IMR-90 (cell line): ENCODE measurements around the gene MYO1A. TPM values are rescaled to one million over a fixed set of nuclear protein-coding genes. Genes with fewer than 3 reads are reported as not detected.

Experiments used
- ATAC-seq: fragments of 200-7000 bp; cut with Tn5 transposase; 2 replicates; pipeline ENCODE4 v1.9.1; 2020; ENCODE audit warnings: low read depth, mild to moderate bottlenecking, moderate library complexity
- BruUV-seq: library from RNA; stranded (reverse); fragments of 400-500 nt; replicated peaks from 2 replicates; lab custom pipeline; 2021; lab: Mats Ljungman, UMichigan
- CTCF ChIA-PET: fragments of 300-600 bp; formaldehyde crosslinking; extraction: SDS; loops from one replicate; lab custom pipeline; 2021; ENCODE audit warnings: antibody characterized with exemption; lab: Yijun Ruan, JAX
- POLR2A ChIA-PET: fragments of 300-600 bp; sonication (Branson Sonifier 250); formaldehyde crosslinking; loops from one replicate; lab custom pipeline; 2022; ENCODE audit warnings: antibody characterized with exemption; ENCODE audit not compliant: unreplicated experiment; lab: Charles Lee
- DNase-seq: peaks from one replicate; pipeline ENCODE4 v3.0.0; 2013
- H2AFZ ChIP-seq: replicated peaks from 2 replicates; pipeline ENCODE3; 2013; ENCODE audit warnings: low read length, mild to moderate bottlenecking; ENCODE audit not compliant: poor library complexity
- H2AK5ac ChIP-seq: 2 replicates; pipeline ENCODE4 v1.6.1; 2013; ENCODE audit warnings: low read depth, low read length, inconsistent platforms
- H2AK9ac ChIP-seq: replicated peaks from 2 replicates; pipeline ENCODE3; 2013; ENCODE audit warnings: mild to moderate bottlenecking, low read depth, low read length, moderate library complexity; ENCODE audit not compliant: poor library complexity
- H2BK120ac ChIP-seq: 2 replicates; pipeline ENCODE4 v1.6.1; 2013; ENCODE audit warnings: low read depth, low read length, inconsistent platforms
- H2BK15ac ChIP-seq: 3 replicates; pipeline ENCODE4 v1.6.1; 2013; ENCODE audit warnings: low read depth, low read length, inconsistent platforms
- H2BK20ac ChIP-seq: 2 replicates; pipeline ENCODE4 v1.6.1; 2013; ENCODE audit warnings: low read depth, mild to moderate bottlenecking, inconsistent platforms, low read length, moderate library complexity
- H2BK5ac ChIP-seq: 2 replicates; pipeline ENCODE4 v1.6.1; 2013; ENCODE audit warnings: mild to moderate bottlenecking, low read depth, low read length, inconsistent platforms; ENCODE audit not compliant: poor library complexity, severe bottlenecking
- H3K14ac ChIP-seq: replicated peaks from 2 replicates; pipeline ENCODE4 v1.6.1; 2013; ENCODE audit warnings: low read depth, low read length, inconsistent platforms
- H3K18ac ChIP-seq: 2 replicates; pipeline ENCODE4 v1.6.1; 2013; ENCODE audit warnings: low read depth, low read length, control low read depth
- H3K23ac ChIP-seq: 2 replicates; pipeline ENCODE4 v1.6.1; 2013; ENCODE audit warnings: low read depth, low read length, inconsistent platforms
- H3K27ac ChIP-seq: 2 replicates; pipeline ENCODE4 v1.5.1; 2013; ENCODE audit warnings: mild to moderate bottlenecking, control low read depth, low read length; ENCODE audit not compliant: insufficient read depth
- H3K27me3 ChIP-seq: 2 replicates; pipeline ENCODE4 v1.6.1; 2013; ENCODE audit warnings: low read length; ENCODE audit not compliant: control insufficient read depth, insufficient read depth
- H3K36me3 ChIP-seq: 2 replicates; pipeline ENCODE4 v1.6.1; 2013; ENCODE audit warnings: low read length, mixed read lengths; ENCODE audit not compliant: control insufficient read depth, insufficient read depth
- H3K4ac ChIP-seq: 2 replicates; pipeline ENCODE4 v1.6.1; 2013; ENCODE audit warnings: low read depth, low read length, inconsistent platforms
- H3K4me1 ChIP-seq: 2 replicates; pipeline ENCODE4 v1.6.1; 2013; ENCODE audit warnings: low read length, mixed read lengths; ENCODE audit not compliant: control insufficient read depth, insufficient read depth
- H3K4me2 ChIP-seq: 2 replicates; pipeline ENCODE4 v1.6.1; 2013; ENCODE audit warnings: low read depth, mild to moderate bottlenecking, control low read depth, low read length, moderate library complexity
- H3K4me3 ChIP-seq: 2 replicates; pipeline ENCODE4 v1.5.1; 2013; ENCODE audit warnings: low read depth, mild to moderate bottlenecking, control low read depth, low read length, moderate library complexity; ENCODE audit not compliant: insufficient read depth
- H3K56ac ChIP-seq: 2 replicates; pipeline ENCODE4 v1.6.1; 2013; ENCODE audit warnings: low read length, inconsistent platforms; ENCODE audit not compliant: insufficient read depth; ENCODE audit errors: extremely low read depth
- H3K79me1 ChIP-seq, 2 experiments: 2 replicates each; pipeline ENCODE4 v1.6.1; 2013; ENCODE audit warnings: low read length in 2 of 2, inconsistent platforms in 1 of 2, low read depth in 1 of 2
- H3K9ac ChIP-seq: 2 replicates; pipeline ENCODE4 v1.6.1; 2013; ENCODE audit warnings: low read depth, low read length, control low read depth
- H3K9me1 ChIP-seq: 2 replicates; pipeline ENCODE4 v1.6.1; 2013; ENCODE audit warnings: low read length, inconsistent platforms; ENCODE audit not compliant: insufficient read depth
- H3K9me3 ChIP-seq: 2 replicates; pipeline ENCODE4 v1.6.1; 2013; ENCODE audit warnings: low read length; ENCODE audit not compliant: control insufficient read depth, insufficient read depth
- H4K20me1 ChIP-seq: 2 replicates; pipeline ENCODE4 v1.6.1; 2013; ENCODE audit warnings: low read length, inconsistent platforms; ENCODE audit not compliant: insufficient read depth
- H4K5ac ChIP-seq: 2 replicates; pipeline ENCODE4 v1.6.1; 2013; ENCODE audit warnings: mild to moderate bottlenecking, low read depth, low read length, control low read depth
- H4K8ac ChIP-seq, 2 experiments: 2 replicates each; pipeline ENCODE4 v1.6.1; 2013; ENCODE audit warnings: low read depth in 2 of 2, low read length in 2 of 2, control low read depth in 1 of 2, inconsistent platforms in 1 of 2
- H4K91ac ChIP-seq: 2 replicates; pipeline ENCODE4 v1.6.1; 2013; ENCODE audit warnings: low read depth, low read length, inconsistent platforms; ENCODE audit not compliant: insufficient read depth
- BHLHE40 ChIP-seq: fragments of 150-350 bp; IDR thresholded peaks from 2 replicates; pipeline ENCODE4 v1.6.1; 2016; ENCODE audit warnings: mild to moderate bottlenecking, low read depth, low read length
- CEBPB ChIP-seq: IDR thresholded peaks from 2 replicates; pipeline ENCODE4 v1.6.1; 2012; ENCODE audit warnings: low read depth, low read length, improper control_type of control experiment
- CHD1 ChIP-seq: IDR thresholded peaks from 2 replicates; pipeline ENCODE4 v1.6.1; 2012; ENCODE audit warnings: low read depth, low read length, improper control_type of control experiment
- FOS ChIP-seq: fragments of 150-350 bp; IDR thresholded peaks from 2 replicates; pipeline ENCODE4 v1.6.1; 2016; ENCODE audit warnings: low read depth, low read length
- MAFK ChIP-seq: IDR thresholded peaks from 2 replicates; pipeline ENCODE4 v1.6.1; 2012; ENCODE audit warnings: low read depth, low read length, improper control_type of control experiment
- MAZ ChIP-seq: IDR thresholded peaks from 2 replicates; pipeline ENCODE4 v1.6.1; 2012; ENCODE audit warnings: low read depth, mild to moderate bottlenecking, low read length, improper control_type of control experiment, moderate library complexity, borderline replicate concordance
- MXI1 ChIP-seq: IDR thresholded peaks from 2 replicates; pipeline ENCODE4 v1.6.1; 2012; ENCODE audit warnings: low read depth, mild to moderate bottlenecking, low read length, moderate library complexity, borderline replicate concordance
- NFE2L2 ChIP-seq: fragments of 150-350 bp; IDR thresholded peaks from 2 replicates; pipeline ENCODE4 v1.6.1; 2016; ENCODE audit warnings: low read depth, mild to moderate bottlenecking, low read length
- POLR2A ChIP-seq: IDR thresholded peaks from 2 replicates; pipeline ENCODE4 v1.6.1; 2012; ENCODE audit warnings: mild to moderate bottlenecking, low read depth, low read length
- RAD21 ChIP-seq: IDR thresholded peaks from 2 replicates; pipeline ENCODE4 v1.6.1; 2012; ENCODE audit warnings: low read length, improper control_type of control experiment
- RCOR1 ChIP-seq: IDR thresholded peaks from 2 replicates; pipeline ENCODE4 v1.6.1; 2012; ENCODE audit warnings: mild to moderate bottlenecking, low read length, improper control_type of control experiment; ENCODE audit not compliant: insufficient replicate concordance
- RFX5 ChIP-seq: IDR thresholded peaks from 2 replicates; pipeline ENCODE4 v1.8.0; 2012; ENCODE audit warnings: low read depth, mild to moderate bottlenecking, low read length, moderate library complexity
- SMC3 ChIP-seq: fragments of 150-350 bp; IDR thresholded peaks from 2 replicates; pipeline ENCODE4 v1.6.1; 2016; ENCODE audit warnings: low read depth, mild to moderate bottlenecking, antibody characterized with exemption, low read length, moderate library complexity
- WGBS, 2 experiments: methylation state at CpG; one replicate each; pipeline versions ENCODE4 v1.1.5 to v1.1.7; 2013; ENCODE audit warnings: missing lambda C conversion rate in 2 of 2; ENCODE audit not compliant: insufficient read length in 1 of 2; ENCODE audit errors: extremely low coverage in 2 of 2; 5-methylcytosine and 5-hydroxymethylcytosine counted together
- dilution Hi-C: fragments of 300-500 bp; cut with HindIII; formaldehyde crosslinking; loops from one replicate; pipeline ENCODE4 v1.14.3; 2018; ENCODE audit warnings: low sequenced_read_pairs; ENCODE audit not compliant: unreplicated experiment
- in situ Hi-C: fragments of 300-500 bp; cut with MboI; formaldehyde crosslinking; loops from 3 replicates; pipeline ENCODE4 v1.14.3; 2019; ENCODE audit warnings: low sequenced_read_pairs, inconsistent platforms, mixed read lengths
- intact Hi-C: fragments of 100-400 bp; cut with micrococcal nuclease; formaldehyde crosslinking; loops from 2 replicates; pipeline ENCODE4 v1.10.0; 2022
- polyA plus RNA-seq, 3 experiments: library from polyadenylated mRNA; depleted of rRNA; stranded (reverse); fragments of >200 nt; gene quantifications; 2 replicates each; pipeline ENCODE4 v1.2.3, GENCODE V29; 2012; ENCODE audit warnings: low replicate concordance in 1 of 3
- total RNA-seq: library from RNA; depleted of rRNA; stranded (reverse); fragments of >200 nt; gene quantifications from 2 replicates; pipeline ENCODE4 v1.2.3, GENCODE V29; 2012
- TF ChIP-seq, protein P1 (sequence below): fragments of 150-350 bp; IDR thresholded peaks from 2 replicates; pipeline ENCODE4 v1.6.1; 2016; ENCODE audit warnings: low read depth, mild to moderate bottlenecking, low read length, moderate library complexity, borderline replicate concordance
- TF ChIP-seq, protein P2 (sequence below): conservative IDR thresholded peaks from 2 replicates; pipeline ENCODE4 v1.5.1; 2012; ENCODE audit warnings: mild to moderate bottlenecking, low read depth, low read length, improper control_type of control experiment
- TF ChIP-seq, protein P3 (sequence below): fragments of 150-350 bp; IDR thresholded peaks from 2 replicates; pipeline ENCODE4 v1.6.1; 2017; ENCODE audit warnings: mild to moderate bottlenecking, antibody characterized with exemption, low read length, low read depth

Gene MYO1A
- total and polyA plus RNA-seq, 2 of the 4 experiments (the other 2 are of a cell fraction), result under 0.01 TPM; not detected in 1

DNA sequence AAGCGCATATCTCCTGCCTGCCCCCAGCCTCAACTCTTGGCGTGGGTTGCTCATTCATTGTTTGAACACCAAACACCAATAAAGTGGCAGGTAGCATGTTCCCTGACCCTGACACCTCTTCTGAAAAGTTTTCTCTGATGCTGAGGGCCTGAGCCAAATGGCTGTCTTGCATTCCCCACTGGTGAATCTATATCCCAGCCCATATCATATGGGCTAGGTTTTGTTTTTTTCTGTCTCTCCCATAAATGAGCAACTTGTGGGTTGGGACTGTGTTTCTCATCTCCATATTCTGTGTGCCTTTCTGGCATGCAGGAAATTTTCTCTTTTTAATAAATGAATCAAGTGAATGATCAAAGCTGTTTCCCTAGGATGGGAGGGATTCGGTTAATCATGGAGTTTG, 5.0 kb downstream of the MYO1A start:
- BruUV-seq, result no TSS peak
- no CpG with 5 or more reads among the region's 3 CpGs for WGBS, 2 experiments
- dilution Hi-C loops, result no loop called here

More for the DNA sequence above, 5.0 kb downstream of the MYO1A start:
- no peak overlapping the region for H3K4me3 ChIP-seq
- H3K79me1 ChIP-seq, result no peaks in the 10 kb centered on the region
- H3K9me1 ChIP-seq, result no peaks in the 10 kb centered on the region; the same call in 1 of the 2 replicates
- H2BK20ac ChIP-seq, result no peak overlapping the region
- DNase-seq, result peak; percentile 21
- TF ChIP-seq RAD21, result no peak
- TF ChIP-seq CHD1, result no peak
- TF ChIP-seq, protein P1, sequence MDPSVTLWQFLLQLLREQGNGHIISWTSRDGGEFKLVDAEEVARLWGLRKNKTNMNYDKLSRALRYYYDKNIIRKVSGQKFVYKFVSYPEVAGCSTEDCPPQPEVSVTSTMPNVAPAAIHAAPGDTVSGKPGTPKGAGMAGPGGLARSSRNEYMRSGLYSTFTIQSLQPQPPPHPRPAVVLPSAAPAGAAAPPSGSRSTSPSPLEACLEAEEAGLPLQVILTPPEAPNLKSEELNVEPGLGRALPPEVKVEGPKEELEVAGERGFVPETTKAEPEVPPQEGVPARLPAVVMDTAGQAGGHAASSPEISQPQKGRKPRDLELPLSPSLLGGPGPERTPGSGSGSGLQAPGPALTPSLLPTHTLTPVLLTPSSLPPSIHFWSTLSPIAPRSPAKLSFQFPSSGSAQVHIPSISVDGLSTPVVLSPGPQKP, result no peak
- TF ChIP-seq MAFK, result no peak
- TF ChIP-seq, protein P2, sequence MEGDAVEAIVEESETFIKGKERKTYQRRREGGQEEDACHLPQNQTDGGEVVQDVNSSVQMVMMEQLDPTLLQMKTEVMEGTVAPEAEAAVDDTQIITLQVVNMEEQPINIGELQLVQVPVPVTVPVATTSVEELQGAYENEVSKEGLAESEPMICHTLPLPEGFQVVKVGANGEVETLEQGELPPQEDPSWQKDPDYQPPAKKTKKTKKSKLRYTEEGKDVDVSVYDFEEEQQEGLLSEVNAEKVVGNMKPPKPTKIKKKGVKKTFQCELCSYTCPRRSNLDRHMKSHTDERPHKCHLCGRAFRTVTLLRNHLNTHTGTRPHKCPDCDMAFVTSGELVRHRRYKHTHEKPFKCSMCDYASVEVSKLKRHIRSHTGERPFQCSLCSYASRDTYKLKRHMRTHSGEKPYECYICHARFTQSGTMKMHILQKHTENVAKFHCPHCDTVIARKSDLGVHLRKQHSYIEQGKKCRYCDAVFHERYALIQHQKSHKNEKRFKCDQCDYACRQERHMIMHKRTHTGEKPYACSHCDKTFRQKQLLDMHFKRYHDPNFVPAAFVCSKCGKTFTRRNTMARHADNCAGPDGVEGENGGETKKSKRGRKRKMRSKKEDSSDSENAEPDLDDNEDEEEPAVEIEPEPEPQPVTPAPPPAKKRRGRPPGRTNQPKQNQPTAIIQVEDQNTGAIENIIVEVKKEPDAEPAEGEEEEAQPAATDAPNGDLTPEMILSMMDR, result no peak
- TF ChIP-seq CEBPB, result no peak
- no peak for TF ChIP-seq MAZ
- TF ChIP-seq BHLHE40, result no peak
- TF ChIP-seq FOS, result no peak
- TF ChIP-seq RCOR1, result no peak
- TF ChIP-seq, protein P3, sequence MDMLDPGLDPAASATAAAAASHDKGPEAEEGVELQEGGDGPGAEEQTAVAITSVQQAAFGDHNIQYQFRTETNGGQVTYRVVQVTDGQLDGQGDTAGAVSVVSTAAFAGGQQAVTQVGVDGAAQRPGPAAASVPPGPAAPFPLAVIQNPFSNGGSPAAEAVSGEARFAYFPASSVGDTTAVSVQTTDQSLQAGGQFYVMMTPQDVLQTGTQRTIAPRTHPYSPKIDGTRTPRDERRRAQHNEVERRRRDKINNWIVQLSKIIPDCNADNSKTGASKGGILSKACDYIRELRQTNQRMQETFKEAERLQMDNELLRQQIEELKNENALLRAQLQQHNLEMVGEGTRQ, result no peak
- no peak for TF ChIP-seq RFX5
- TF ChIP-seq POLR2A, result no peak
- TF ChIP-seq SMC3, result no peak
- no peak for TF ChIP-seq NFE2L2
- no peak for TF ChIP-seq MXI1
- POLR2A ChIA-PET, result no interaction called here
- H3K4ac ChIP-seq, result no peak overlapping the region
- in situ Hi-C loops, result no loop called here
- no peak overlapping the region for H2AK9ac ChIP-seq
- intact Hi-C loops, result no loop called here
- H4K91ac ChIP-seq, result no peak overlapping the region
- no peaks in the 10 kb centered on the region for H3K9me3 ChIP-seq
- no peak overlapping the region for H2BK15ac ChIP-seq
- H4K20me1 ChIP-seq, result peaks cover 10% of the 10 kb centered on the region; the same call in 1 of the 2 replicates
- no peaks in the 10 kb centered on the region for H3K36me3 ChIP-seq
- H2BK120ac ChIP-seq, result no peak overlapping the region
- no peak overlapping the region for H3K9ac ChIP-seq
- H3K4me2 ChIP-seq, result no peak overlapping the region
- peaks cover 3% of the 10 kb centered on the region; the same call in 1 of the 2 replicates for H3K4me1 ChIP-seq
- no peak overlapping the region for H3K18ac ChIP-seq
- H2AFZ ChIP-seq, result no peak overlapping the region
- no peak overlapping the region for H3K23ac ChIP-seq
- H3K27me3 ChIP-seq, result peaks cover 37% of the 10 kb centered on the region
- H3K27ac ChIP-seq, result no peak overlapping the region
- H2BK5ac ChIP-seq, result no peak overlapping the region
- H2AK5ac ChIP-seq, result no peak overlapping the region
- no peak overlapping the region for H3K14ac ChIP-seq
- CTCF ChIA-PET, result no interaction called here
- no peak overlapping the region for H3K56ac ChIP-seq
- ATAC-seq, result 0 out of 2 replicates have a peak, but pooled peaks have one; percentile 24
- H4K5ac ChIP-seq, result no peak overlapping the region
- H4K8ac ChIP-seq, result no peak overlapping the region
